ENCODE results near the gene CASP9. TPM values are rescaled to one million over a fixed set of nuclear protein-coding genes. Genes with fewer than 3 reads are reported as not detected.
A peak's percentile ranks its signal among the peaks of the same experiment; 100 is the strongest.
"Not testable (repeated sequence)": the region's sequence is repeated elsewhere in the genome, so short reads cannot be mapped to it uniquely, and the experiment has no call there.

Gene CASP9
- total RNA-seq, 1 experiment from 2014 or later = 6.2 TPM

DNA sequence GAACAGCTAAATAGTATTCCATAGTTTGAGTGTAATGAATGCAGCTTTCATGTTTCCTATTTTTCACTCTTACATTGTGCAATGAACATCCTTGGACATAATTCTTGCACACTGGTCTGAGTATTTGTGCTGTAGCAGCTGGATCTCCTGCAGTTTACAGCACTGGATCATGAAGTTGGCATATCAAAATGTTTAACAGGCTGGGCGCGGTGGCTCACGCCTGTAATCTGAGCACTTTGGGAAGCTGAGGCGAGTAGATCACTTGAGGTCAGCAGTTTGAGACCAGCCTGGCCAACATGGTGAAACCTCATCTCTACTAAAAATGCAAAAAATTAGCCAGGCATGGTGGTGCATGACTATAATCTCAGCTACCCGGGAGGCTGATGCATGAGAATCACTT lies 52.9 kb downstream of the CASP9 start:
- DNase-seq (ENCODE audit: low read depth) = not testable (repeated sequence)

GRCh38 chr1:15469821-15470448 lies 54.1 kb downstream of the CASP9 start:
- DNase-seq (ENCODE audit: low read depth) = not testable (repeated sequence)

DNA sequence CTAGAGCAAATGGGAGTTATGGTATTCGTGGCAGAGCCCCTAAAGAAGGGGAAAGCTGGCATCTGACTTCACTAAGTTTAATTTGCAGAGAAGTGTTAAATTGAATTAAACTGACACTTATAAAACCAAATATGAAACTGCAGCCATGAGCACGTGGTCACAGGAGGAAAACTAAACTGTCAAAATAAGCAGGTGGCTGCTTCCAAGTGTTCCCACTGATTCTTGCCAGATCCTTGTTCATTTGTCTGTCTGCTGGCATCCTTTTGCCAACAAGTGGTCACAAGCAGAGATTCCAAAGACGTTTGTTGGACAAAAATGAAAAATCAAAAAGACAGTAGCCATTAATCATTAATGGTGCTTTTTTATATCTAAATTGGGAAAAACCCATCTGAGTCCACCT lies 54.7 kb downstream of the CASP9 start:
- DNase-seq (ENCODE audit: low read depth) = no peak

GRCh38 chr1:15468145-15468544 lies 55.9 kb downstream of the CASP9 start:
- DNase-seq (ENCODE audit: low read depth) = no peak

DNA sequence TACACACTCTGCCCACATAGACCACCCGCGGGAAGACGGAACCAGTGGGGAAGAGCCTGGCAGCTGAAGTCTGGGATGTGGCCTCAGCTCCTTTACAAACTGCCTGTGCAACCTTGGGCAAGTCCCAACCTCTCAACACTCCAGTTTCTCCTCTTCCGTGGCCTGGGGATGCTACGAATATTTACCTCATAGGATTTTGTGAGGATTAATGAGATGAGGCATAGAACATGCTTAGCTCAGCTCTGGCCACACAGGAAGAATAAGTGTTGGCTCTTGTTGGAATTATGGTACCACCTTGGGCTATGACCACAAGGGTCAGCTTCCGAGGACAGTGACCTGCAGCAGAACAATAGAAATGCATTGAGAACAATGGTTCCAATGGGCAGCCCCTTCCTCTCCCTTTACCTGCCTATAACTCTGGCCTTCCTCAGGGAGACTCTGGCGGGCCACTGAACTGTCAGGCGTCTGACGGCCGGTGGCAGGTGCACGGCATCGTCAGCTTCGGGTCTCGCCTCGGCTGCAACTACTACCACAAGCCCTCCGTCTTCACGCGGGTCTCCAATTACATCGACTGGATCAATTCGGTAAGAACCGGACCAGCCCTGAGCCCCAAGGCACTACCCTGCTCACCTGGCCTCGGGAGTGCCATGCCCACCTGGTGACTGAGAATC lies 56.9 kb downstream of the CASP9 start:
- DNase-seq (ENCODE audit: low read depth) = not testable (repeated sequence)

- DNase-seq (ENCODE audit: low read depth) = no peak
Measured at GRCh38 chr1:15465674-15466073, 58.3 kb downstream of the CASP9 start.

DNA sequence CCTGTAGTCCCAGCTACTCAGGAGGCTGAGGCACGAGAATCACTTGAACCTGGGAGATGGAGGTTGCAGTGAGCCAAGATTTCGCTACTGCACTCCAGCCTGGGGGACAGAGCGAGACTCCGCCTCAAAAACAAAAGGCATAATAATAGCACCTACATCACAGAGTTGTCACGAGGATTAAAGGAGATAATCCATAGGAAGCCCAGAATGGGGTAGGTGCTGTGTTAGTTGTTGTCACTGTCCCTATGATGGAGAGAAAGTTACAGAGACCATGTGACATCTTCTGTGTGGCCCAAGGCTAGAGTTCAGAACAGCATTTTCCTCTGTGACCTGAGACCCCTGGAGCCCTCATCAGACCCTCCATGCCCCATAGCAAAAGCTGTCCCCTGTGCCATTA lies 60.1 kb downstream of the CASP9 start:
- not testable (repeated sequence) for DNase-seq (ENCODE audit: low read depth)

DNA sequence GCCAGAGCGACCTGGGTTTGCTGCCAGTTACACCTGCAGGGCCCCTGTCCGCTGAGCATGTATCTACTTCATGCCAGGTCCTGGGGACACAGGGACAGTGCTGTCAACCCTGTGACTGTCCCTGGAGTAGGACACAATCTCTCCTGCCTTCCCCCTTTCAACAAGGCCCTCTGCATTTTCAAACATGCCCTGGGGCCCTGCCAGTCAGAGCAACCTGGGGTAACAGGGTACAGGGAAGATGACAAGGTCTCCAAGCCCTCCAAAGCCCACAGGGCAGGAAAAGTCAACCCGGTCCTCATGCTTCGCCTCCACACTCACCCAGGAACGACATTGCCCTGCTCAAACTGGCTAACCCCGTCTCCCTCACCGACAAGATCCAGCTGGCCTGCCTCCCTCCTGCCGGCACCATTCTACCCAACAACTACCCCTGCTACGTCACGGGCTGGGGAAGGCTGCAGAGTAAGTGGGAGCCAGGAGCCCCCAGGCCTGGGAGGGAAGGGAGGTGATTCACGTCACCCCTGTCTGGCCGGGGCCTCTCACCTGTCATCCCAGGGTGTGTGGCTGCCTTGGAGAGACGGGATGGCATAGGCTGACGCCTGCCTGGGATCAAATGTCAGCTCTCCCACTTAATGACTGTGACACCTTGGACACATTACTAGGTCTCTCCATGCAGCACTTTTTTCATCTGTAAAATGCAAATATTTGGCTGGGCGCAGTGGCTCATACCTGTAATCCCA lies 60.8 kb downstream of the CASP9 start:
- DNase-seq (ENCODE audit: low read depth) = not testable (repeated sequence)

DNA sequence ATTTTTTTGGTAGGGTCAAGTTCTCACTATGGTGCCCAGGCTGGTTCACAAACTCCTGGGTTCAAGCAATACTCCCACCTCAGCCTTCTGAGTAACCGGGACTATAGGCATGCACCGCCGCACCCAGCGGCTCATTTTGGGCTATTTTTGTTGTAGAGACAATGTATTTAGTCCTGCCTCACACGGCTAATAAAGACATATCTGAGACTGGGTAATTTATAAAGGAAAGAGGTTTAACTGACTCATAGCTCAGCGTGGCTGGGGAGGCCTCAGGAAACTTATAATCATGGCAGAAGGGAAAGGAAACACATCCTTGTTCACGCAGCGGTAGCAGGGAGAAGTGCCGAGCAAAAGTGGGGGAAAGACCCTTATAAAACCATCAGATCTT lies 63.3 kb downstream of the CASP9 start:
- DNase-seq (ENCODE audit: low read depth) = no peak

DNA sequence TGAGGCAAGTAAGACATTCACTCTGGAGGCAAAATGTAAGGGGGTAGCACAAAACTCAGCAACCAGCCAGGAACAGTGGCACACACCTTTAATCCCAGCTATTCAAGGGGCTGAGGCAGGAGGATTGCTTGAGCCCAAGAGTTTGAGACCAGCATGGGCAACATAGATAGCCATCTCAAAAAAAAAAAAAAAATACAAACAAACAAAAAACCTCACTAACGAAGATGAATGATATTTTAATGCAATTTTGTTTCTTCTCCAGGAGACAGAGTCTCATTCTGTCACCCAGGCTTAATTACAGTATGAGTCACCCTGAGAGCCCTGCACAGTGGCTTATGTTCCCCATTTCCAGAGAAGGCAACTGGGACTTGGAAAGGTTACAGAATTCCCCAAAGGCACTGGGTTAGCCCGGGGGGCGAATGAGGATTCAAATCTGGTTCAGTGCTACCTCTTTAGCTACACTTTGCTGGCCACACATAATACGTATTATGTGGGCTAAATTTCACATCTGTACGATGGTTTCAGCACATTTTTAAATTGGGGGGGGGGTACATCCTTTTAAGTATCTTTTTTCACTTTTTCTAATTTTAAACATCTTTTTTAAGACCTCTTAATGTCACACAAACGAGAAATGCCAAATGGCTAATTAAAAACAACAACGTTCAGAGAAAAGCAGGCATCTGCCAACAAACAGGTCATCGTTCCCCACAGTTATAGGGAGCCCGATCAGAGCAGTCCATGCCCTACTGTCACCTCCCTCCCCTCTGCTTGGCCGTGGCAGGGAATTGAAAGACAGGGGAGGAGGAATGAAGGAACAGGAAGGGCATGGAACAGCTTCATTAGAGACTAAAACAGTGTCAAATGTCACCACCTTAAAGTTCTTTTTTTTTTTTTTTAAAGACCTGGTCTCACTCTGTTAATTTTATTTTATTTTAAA lies 64.0 kb downstream of the CASP9 start:
- DNase-seq (ENCODE audit: low read depth) = no peak

- not testable (repeated sequence) for DNase-seq (ENCODE audit: low read depth)
Measured at GRCh38 chr1:15458388-15458787, 65.6 kb downstream of the CASP9 start.

GRCh38 chr1:15457585-15457984 lies 66.4 kb downstream of the CASP9 start:
- DNase-seq (ENCODE audit: low read depth) = no peak

GRCh38 chr1:15456313-15456954 lies 67.6 kb downstream of the CASP9 start, which contains the start of gene CELA2A:
Gene CELA2A (plus strand): TSS chr1:15456732. CDS start chr1:15456754, 22 bp downstream.
- no peak for DNase-seq (ENCODE audit: low read depth)

GRCh38 chr1:15455522-15455921 lies 68.5 kb downstream of the CASP9 start:
- no peak for DNase-seq (ENCODE audit: low read depth)

DNA sequence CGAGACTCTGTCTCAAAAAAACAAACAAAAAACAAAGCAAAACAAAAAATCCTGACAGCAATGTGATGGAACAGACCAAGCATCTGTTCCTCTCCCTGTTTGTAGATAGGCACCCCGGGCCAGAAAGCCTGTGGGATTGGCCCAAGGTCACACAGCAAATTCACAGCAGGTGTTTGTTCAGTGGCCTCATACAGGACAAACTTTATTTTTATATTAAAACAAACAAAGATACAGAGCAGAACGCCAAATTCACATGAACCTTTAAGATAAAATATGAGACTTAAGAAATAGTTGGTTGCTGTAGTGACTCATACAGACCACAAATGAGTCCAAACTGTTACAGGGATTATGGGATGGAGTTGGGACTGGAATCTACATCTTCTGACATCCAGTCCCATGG lies 69.8 kb downstream of the CASP9 start:
- DNase-seq (ENCODE audit: low read depth) = peak; percentile 63

GRCh38 chr1:15453734-15454133 lies 70.3 kb downstream of the CASP9 start:
- no peak for DNase-seq (ENCODE audit: low read depth)

GRCh38 chr1:15452866-15453571 lies 71.0 kb downstream of the CASP9 start:
- DNase-seq (ENCODE audit: low read depth) = no peak

DNA sequence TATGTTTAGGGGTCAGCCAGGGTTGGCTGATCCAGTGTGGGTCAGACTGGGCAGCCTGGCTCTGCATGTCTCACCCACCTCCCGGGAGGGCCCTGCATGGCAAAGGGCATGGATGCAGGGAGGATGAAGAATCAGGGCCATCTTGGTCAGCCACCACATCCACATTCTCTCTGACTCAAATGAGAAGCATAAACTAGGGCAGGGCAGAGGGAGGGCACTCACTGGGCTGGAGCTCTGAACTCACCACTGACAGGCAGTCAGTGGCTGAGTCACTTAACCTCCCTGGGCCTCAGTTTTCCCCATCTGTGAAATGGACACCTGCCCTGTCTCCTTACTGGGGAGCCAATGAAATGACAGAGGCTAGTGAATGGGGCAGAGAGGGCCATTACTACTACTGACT lies 71.8 kb downstream of the CASP9 start:
- DNase-seq (ENCODE audit: low read depth) = peak; percentile 37

- no peak for DNase-seq (ENCODE audit: low read depth)
Measured at GRCh38 chr1:15451014-15451722, 72.8 kb downstream of the CASP9 start.
